H9 (cell line): ENCODE results near the gene CEP85L. TPM values are rescaled to one million over a fixed set of nuclear protein-coding genes. Genes with fewer than 3 reads are reported as not detected.

Source experiments
- DNase-seq: peaks from one replicate; pipeline ENCODE4 v3.0.0-alpha.2; 2017
- H2AFZ ChIP-seq: one replicate; pipeline ENCODE4 v1.6.1; 2013; ENCODE audit warnings: mild to moderate bottlenecking, low read length, control low read depth, moderate library complexity
- H2AK5ac ChIP-seq: 2 replicates; pipeline ENCODE4 v1.6.1; 2013; ENCODE audit warnings: low read length, control low read depth, mixed read lengths; ENCODE audit not compliant: insufficient read length
- H2BK120ac ChIP-seq: one replicate; pipeline ENCODE4 v1.6.1; 2013; ENCODE audit warnings: low read depth, mild to moderate bottlenecking, low read length, control low read depth, inconsistent platforms; ENCODE audit not compliant: poor library complexity, severe bottlenecking
- H2BK12ac ChIP-seq: 2 replicates; pipeline ENCODE4 v1.6.1; 2013; ENCODE audit warnings: low read length, control low read depth, mixed read lengths, low read depth; ENCODE audit not compliant: insufficient read length
- H2BK15ac ChIP-seq: 2 replicates; pipeline ENCODE4 v1.6.1; 2013; ENCODE audit warnings: low read depth, low read length, control low read depth
- H2BK20ac ChIP-seq: one replicate; pipeline ENCODE4 v1.6.1; 2013; ENCODE audit warnings: low read depth, mild to moderate bottlenecking, low read length, control low read depth, inconsistent platforms; ENCODE audit not compliant: poor library complexity, severe bottlenecking
- H2BK5ac ChIP-seq: 2 replicates; pipeline ENCODE4 v1.6.1; 2013; ENCODE audit warnings: low read length, control low read depth, mixed read lengths; ENCODE audit not compliant: insufficient read length
- H3K14ac ChIP-seq: 2 replicates; pipeline ENCODE4 v1.6.1; 2013; ENCODE audit warnings: low read length, control low read depth; ENCODE audit not compliant: insufficient read depth
- H3K18ac ChIP-seq: 2 replicates; pipeline ENCODE4 v1.6.1; 2013; ENCODE audit warnings: low read depth, mild to moderate bottlenecking, mixed read lengths, low read length, control low read depth; ENCODE audit not compliant: insufficient read length
- H3K23ac ChIP-seq: 2 replicates; pipeline ENCODE4 v1.6.1; 2013; ENCODE audit warnings: low read length, control low read depth, mixed read lengths, low read depth; ENCODE audit not compliant: insufficient read length
- H3K23me2 ChIP-seq: 2 replicates; pipeline ENCODE4 v1.6.1; 2013; ENCODE audit warnings: low read depth, mild to moderate bottlenecking, mixed read lengths, low read length, control low read depth; ENCODE audit not compliant: insufficient read length, poor library complexity, severe bottlenecking
- H3K27ac ChIP-seq: 2 replicates; pipeline ENCODE4 v1.5.1; 2013; ENCODE audit warnings: low read length, control low read depth, mixed read lengths, low read depth; ENCODE audit not compliant: insufficient read length
- H3K27me3 ChIP-seq: 2 replicates; pipeline ENCODE4 v1.6.1; 2013; ENCODE audit warnings: low read length, control low read depth, inconsistent platforms; ENCODE audit not compliant: insufficient read depth
- H3K4ac ChIP-seq: 2 replicates; pipeline ENCODE4 v1.6.1; 2013; ENCODE audit warnings: low read depth, mild to moderate bottlenecking, control low read depth, inconsistent platforms, low read length, moderate library complexity
- H3K4me1 ChIP-seq: 2 replicates; pipeline ENCODE4 v1.6.1; 2013; ENCODE audit warnings: low read length, control low read depth, inconsistent platforms; ENCODE audit not compliant: insufficient read depth
- H3K4me2 ChIP-seq: 2 replicates; pipeline ENCODE4 v1.6.1; 2013; ENCODE audit warnings: low read length, control low read depth, mixed read lengths; ENCODE audit not compliant: insufficient read length, insufficient read depth
- H3K56ac ChIP-seq: 2 replicates; pipeline ENCODE4 v1.6.1; 2013; ENCODE audit warnings: low read depth, mild to moderate bottlenecking, mixed read lengths, low read length, control low read depth; ENCODE audit not compliant: insufficient read length
- H3K79me1 ChIP-seq: 2 replicates; pipeline ENCODE4 v1.6.1; 2013; ENCODE audit warnings: low read depth, mild to moderate bottlenecking, moderate library complexity, low read length, control low read depth, inconsistent platforms; ENCODE audit not compliant: insufficient read depth, poor library complexity, severe bottlenecking
- H3K79me2 ChIP-seq: 2 replicates; pipeline ENCODE4 v1.6.1; 2013; ENCODE audit warnings: low read length, control low read depth, inconsistent platforms; ENCODE audit not compliant: insufficient read depth
- H3K9ac ChIP-seq: 2 replicates; pipeline ENCODE4 v1.6.1; 2013; ENCODE audit warnings: low read length, control low read depth, mixed read lengths; ENCODE audit not compliant: insufficient read length; ENCODE audit errors: extremely low read depth
- H3K9me3 ChIP-seq: one replicate; pipeline ENCODE4 v1.6.1; 2013; ENCODE audit warnings: low read depth, low read length, inconsistent platforms; ENCODE audit not compliant: control insufficient read depth
- H3T11ph ChIP-seq: one replicate; pipeline ENCODE4 v1.6.1; 2013; ENCODE audit warnings: mild to moderate bottlenecking, low read length, control low read depth, inconsistent platforms
- H4K20me1 ChIP-seq: one replicate; pipeline ENCODE4 v1.6.1; 2013; ENCODE audit not compliant: control insufficient read depth, insufficient read length, insufficient read depth
- H4K5ac ChIP-seq: 2 replicates; pipeline ENCODE4 v1.6.1; 2013; ENCODE audit warnings: low read depth, mild to moderate bottlenecking, mixed read lengths, low read length, control low read depth; ENCODE audit not compliant: insufficient read length
- H4K8ac ChIP-seq: replicated peaks from 2 replicates; pipeline ENCODE4 v1.6.1; 2013; ENCODE audit warnings: low read length, control low read depth, mixed read lengths, low read depth; ENCODE audit not compliant: insufficient read length
- H4K91ac ChIP-seq: 2 replicates; pipeline ENCODE4 v1.6.1; 2013; ENCODE audit warnings: low read depth, mild to moderate bottlenecking, moderate library complexity, mixed read lengths, low read length, control low read depth; ENCODE audit not compliant: insufficient read length
- H3K27ac Mint-ChIP-seq, 3 experiments: 2 replicates in 2 of 3; 3 replicates in 1 of 3; pipeline ENCODE4 v1.8.0; 2020 to 2021; ENCODE audit warnings: mixed read lengths in 3 of 3, mild to moderate bottlenecking in 1 of 3, moderate library complexity in 1 of 3
- H3K27me3 Mint-ChIP-seq: 2 replicates; pipeline ENCODE4 v1.8.0; 2021; ENCODE audit warnings: low read depth, mild to moderate bottlenecking, moderate library complexity, mixed read lengths
- H3K36me3 Mint-ChIP-seq, 3 experiments: 2 replicates in 2 of 3; 3 replicates in 1 of 3; pipeline ENCODE4 v1.8.0; 2020 to 2021; ENCODE audit warnings: low read depth in 3 of 3, mixed read lengths in 3 of 3; ENCODE audit not compliant: insufficient read depth in 1 of 3
- H3K4me1 Mint-ChIP-seq, 2 experiments: 2 replicates each; pipeline ENCODE4 v1.8.0; 2020; ENCODE audit warnings: mixed read lengths in 2 of 2
- H3K4me3 Mint-ChIP-seq, 2 experiments: 2 replicates in 1 of 2; 3 replicates in 1 of 2; pipeline ENCODE4 v1.8.0; 2020 to 2021; ENCODE audit warnings: mild to moderate bottlenecking in 2 of 2, mixed read lengths in 2 of 2, moderate library complexity in 1 of 2
- H3K9me3 Mint-ChIP-seq, 2 experiments: 2 replicates in 1 of 2; 3 replicates in 1 of 2; pipeline ENCODE4 v1.8.0; 2020; ENCODE audit warnings: mild to moderate bottlenecking in 2 of 2, mixed read lengths in 2 of 2, moderate library complexity in 1 of 2
- CTCF ChIP-seq: fragments of 200-600 bp; sonication (generic); conservative IDR thresholded peaks from 3 replicates; pipeline ENCODE4 v1.8.0; 2021; ENCODE audit warnings: antibody characterized with exemption, mild to moderate bottlenecking
- total RNA-seq: library from RNA; stranded (reverse); gene quantifications from 2 replicates; pipeline ENCODE4 v1.2.1, GENCODE V29; 2021

Gene CEP85L
- total RNA-seq, 1 experiment from 2014 or later: 3.8 TPM

GRCh38 chr6:118660218-118660569, 8.8 kb upstream of the CEP85L start:
- Histone ChIP-seq H3K14ac (no peak overlapping the region), H3K27ac (no peak overlapping the region), H2AFZ (no peak overlapping the region), H3K9me3 (no peaks in the 10 kb centered on the region), H2BK20ac (no peak overlapping the region), H2BK15ac (no peak overlapping the region), H3K23me2 (no peaks in the 10 kb centered on the region), H3K56ac (no peak overlapping the region), H4K8ac (no peak overlapping the region), H4K5ac (no peak overlapping the region), H3K4ac (no peak overlapping the region), H3K23ac (no peak overlapping the region), H2BK12ac (no peak overlapping the region), H2BK120ac (no peak overlapping the region), H2AK5ac (no peak overlapping the region), H3T11ph (no peak overlapping the region), H2BK5ac (no peak overlapping the region), H3K4me2 (no peak overlapping the region), H3K9ac (no peak overlapping the region), H3K4me1 (no peaks in the 10 kb centered on the region), H4K91ac (no peak overlapping the region), H3K79me2 (no peaks in the 10 kb centered on the region), H3K18ac (no peak overlapping the region), H3K79me1 (no peaks in the 10 kb centered on the region), H3K27me3 (no peaks in the 10 kb centered on the region), H4K20me1 (no peaks in the 10 kb centered on the region)
- no peaks in the 10 kb centered on the region for H3K27me3 Mint-ChIP-seq
- no peak for TF ChIP-seq CTCF
- H3K9me3 Mint-ChIP-seq: no peaks in the 10 kb centered on the region
- no peaks in the 10 kb centered on the region; a peak in 1 of 4 replicates for H3K4me1 Mint-ChIP-seq
- H3K36me3 Mint-ChIP-seq: no peaks in the 10 kb centered on the region
- H3K27ac Mint-ChIP-seq: no peak overlapping the region
- no peak for DNase-seq
- no peak overlapping the region for H3K4me3 Mint-ChIP-seq
